IPS-18a (cell line): ENCODE results near the gene MCTP2.

Experiments
- H3K27ac ChIP-seq: one replicate; pipeline ENCODE4 v1.5.1; 2013; ENCODE audit warnings: low read length
- H3K27me3 ChIP-seq: one replicate; pipeline ENCODE4 v1.6.1; 2013; ENCODE audit warnings: mild to moderate bottlenecking, low read length; ENCODE audit not compliant: control insufficient read depth, insufficient read depth
- H3K36me3 ChIP-seq: one replicate; pipeline ENCODE4 v1.6.1; 2013; ENCODE audit warnings: low read depth, low read length; ENCODE audit not compliant: control insufficient read depth
- H3K4me1 ChIP-seq: one replicate; pipeline ENCODE4 v1.6.1; 2013; ENCODE audit warnings: low read depth, low read length; ENCODE audit not compliant: control insufficient read depth
- H3K4me3 ChIP-seq: one replicate; pipeline ENCODE4 v1.5.1; 2013; ENCODE audit warnings: low read length
- H3K9ac ChIP-seq: one replicate; pipeline ENCODE4 v1.6.1; 2013; ENCODE audit warnings: mild to moderate bottlenecking, low read length, moderate library complexity
- H3K9me3 ChIP-seq: one replicate; pipeline ENCODE4 v1.6.1; 2013; ENCODE audit warnings: low read depth, low read length; ENCODE audit not compliant: control insufficient read depth

The MCTP2 gene

GRCh38 chr15:94265982-94266381 is 34.6 kb downstream of the MCTP2 start:
- H3K4me3 ChIP-seq: no peak overlapping the region
- H3K36me3 ChIP-seq: no peaks in the 10 kb centered on the region
- H3K4me1 ChIP-seq: no peaks in the 10 kb centered on the region
- H3K27ac ChIP-seq: no peak overlapping the region
- H3K9me3 ChIP-seq: no peaks in the 10 kb centered on the region
- H3K9ac ChIP-seq: no peak overlapping the region
- H3K27me3 ChIP-seq: no peaks in the 10 kb centered on the region

- Histone ChIP-seq H3K9me3 (no peaks in the 10 kb centered on the region), H3K4me1 (no peaks in the 10 kb centered on the region), H3K27me3 (no peaks in the 10 kb centered on the region), H3K27ac (no peak overlapping the region), H3K4me3 (no peak overlapping the region), H3K36me3 (no peaks in the 10 kb centered on the region), H3K9ac (no peak overlapping the region)
Observed at GRCh38 chr15:94266789-94267188, 35.4 kb downstream of the MCTP2 start.

- no peak overlapping the region for H3K9ac ChIP-seq
- H3K27me3 ChIP-seq: no peaks in the 10 kb centered on the region
- no peaks in the 10 kb centered on the region for H3K9me3 ChIP-seq
- H3K27ac ChIP-seq: no peak overlapping the region
- no peak overlapping the region for H3K4me3 ChIP-seq
- no peaks in the 10 kb centered on the region for H3K36me3 ChIP-seq
- no peaks in the 10 kb centered on the region for H3K4me1 ChIP-seq
Observed at GRCh38 chr15:94269954-94270353, 38.6 kb downstream of the MCTP2 start.

- Histone ChIP-seq H3K27me3 (no peaks in the 10 kb centered on the region), H3K4me1 (no peaks in the 10 kb centered on the region), H3K9me3 (no peaks in the 10 kb centered on the region), H3K36me3 (no peaks in the 10 kb centered on the region), H3K27ac (no peak overlapping the region), H3K4me3 (no peak overlapping the region), H3K9ac (no peak overlapping the region)
Observed at GRCh38 chr15:94270570-94270969, 39.2 kb downstream of the MCTP2 start.

GRCh38 chr15:94272251-94272898 is 41.0 kb downstream of the MCTP2 start:
- H3K36me3 ChIP-seq: no peaks in the 10 kb centered on the region
- no peak overlapping the region for H3K4me3 ChIP-seq
- no peaks in the 10 kb centered on the region for H3K9me3 ChIP-seq
- no peaks in the 10 kb centered on the region for H3K4me1 ChIP-seq
- H3K9ac ChIP-seq: no peak overlapping the region
- no peak overlapping the region for H3K27ac ChIP-seq
- H3K27me3 ChIP-seq: no peaks in the 10 kb centered on the region

- H3K4me3 ChIP-seq: no peak overlapping the region
- H3K27me3 ChIP-seq: no peaks in the 10 kb centered on the region
- H3K9me3 ChIP-seq: no peaks in the 10 kb centered on the region
- H3K9ac ChIP-seq: no peak overlapping the region
- H3K36me3 ChIP-seq: no peaks in the 10 kb centered on the region
- no peaks in the 10 kb centered on the region for H3K4me1 ChIP-seq
- H3K27ac ChIP-seq: no peak overlapping the region
Observed at GRCh38 chr15:94273826-94274225, 42.5 kb downstream of the MCTP2 start.

- Histone ChIP-seq H3K9ac (no peak overlapping the region), H3K27me3 (no peaks in the 10 kb centered on the region), H3K36me3 (no peaks in the 10 kb centered on the region), H3K4me1 (no peaks in the 10 kb centered on the region), H3K9me3 (no peaks in the 10 kb centered on the region), H3K4me3 (no peak overlapping the region), H3K27ac (no peak overlapping the region)
Observed at GRCh38 chr15:94274745-94275144, 43.4 kb downstream of the MCTP2 start.

GRCh38 chr15:94277485-94277884 is 46.1 kb downstream of the MCTP2 start:
- Histone ChIP-seq H3K27ac (no peak overlapping the region), H3K36me3 (no peaks in the 10 kb centered on the region), H3K27me3 (no peaks in the 10 kb centered on the region), H3K4me3 (no peak overlapping the region), H3K4me1 (no peaks in the 10 kb centered on the region), H3K9ac (no peak overlapping the region), H3K9me3 (no peaks in the 10 kb centered on the region)

- H3K9me3 ChIP-seq: no peaks in the 10 kb centered on the region
- H3K4me3 ChIP-seq: no peak overlapping the region
- H3K27ac ChIP-seq: no peak overlapping the region
- no peaks in the 10 kb centered on the region for H3K27me3 ChIP-seq
- no peak overlapping the region for H3K9ac ChIP-seq
- H3K4me1 ChIP-seq: no peaks in the 10 kb centered on the region
- H3K36me3 ChIP-seq: no peaks in the 10 kb centered on the region
Observed at GRCh38 chr15:94279736-94280135, 48.4 kb downstream of the MCTP2 start.

- H3K27ac ChIP-seq: no peak overlapping the region
- no peak overlapping the region for H3K4me3 ChIP-seq
- H3K9me3 ChIP-seq: no peaks in the 10 kb centered on the region
- H3K4me1 ChIP-seq: no peaks in the 10 kb centered on the region
- H3K27me3 ChIP-seq: no peaks in the 10 kb centered on the region
- no peak overlapping the region for H3K9ac ChIP-seq
- H3K36me3 ChIP-seq: no peaks in the 10 kb centered on the region
Observed at GRCh38 chr15:94280301-94280700, 48.9 kb downstream of the MCTP2 start.

- H3K27me3 ChIP-seq: no peaks in the 10 kb centered on the region
- no peak overlapping the region for H3K27ac ChIP-seq
- no peak overlapping the region for H3K4me3 ChIP-seq
- no peaks in the 10 kb centered on the region for H3K9me3 ChIP-seq
- H3K4me1 ChIP-seq: peaks cover 13% of the 10 kb centered on the region
- no peaks in the 10 kb centered on the region for H3K36me3 ChIP-seq
- no peak overlapping the region for H3K9ac ChIP-seq
Observed at GRCh38 chr15:94282269-94283250, 51.2 kb downstream of the MCTP2 start.
